ENCODE measurements around the gene HRH1.
"Not testable (repeated sequence)": the region's sequence is repeated elsewhere in the genome, so short reads cannot be mapped to it uniquely, and the experiment has no call there.

Gene HRH1

DNA sequence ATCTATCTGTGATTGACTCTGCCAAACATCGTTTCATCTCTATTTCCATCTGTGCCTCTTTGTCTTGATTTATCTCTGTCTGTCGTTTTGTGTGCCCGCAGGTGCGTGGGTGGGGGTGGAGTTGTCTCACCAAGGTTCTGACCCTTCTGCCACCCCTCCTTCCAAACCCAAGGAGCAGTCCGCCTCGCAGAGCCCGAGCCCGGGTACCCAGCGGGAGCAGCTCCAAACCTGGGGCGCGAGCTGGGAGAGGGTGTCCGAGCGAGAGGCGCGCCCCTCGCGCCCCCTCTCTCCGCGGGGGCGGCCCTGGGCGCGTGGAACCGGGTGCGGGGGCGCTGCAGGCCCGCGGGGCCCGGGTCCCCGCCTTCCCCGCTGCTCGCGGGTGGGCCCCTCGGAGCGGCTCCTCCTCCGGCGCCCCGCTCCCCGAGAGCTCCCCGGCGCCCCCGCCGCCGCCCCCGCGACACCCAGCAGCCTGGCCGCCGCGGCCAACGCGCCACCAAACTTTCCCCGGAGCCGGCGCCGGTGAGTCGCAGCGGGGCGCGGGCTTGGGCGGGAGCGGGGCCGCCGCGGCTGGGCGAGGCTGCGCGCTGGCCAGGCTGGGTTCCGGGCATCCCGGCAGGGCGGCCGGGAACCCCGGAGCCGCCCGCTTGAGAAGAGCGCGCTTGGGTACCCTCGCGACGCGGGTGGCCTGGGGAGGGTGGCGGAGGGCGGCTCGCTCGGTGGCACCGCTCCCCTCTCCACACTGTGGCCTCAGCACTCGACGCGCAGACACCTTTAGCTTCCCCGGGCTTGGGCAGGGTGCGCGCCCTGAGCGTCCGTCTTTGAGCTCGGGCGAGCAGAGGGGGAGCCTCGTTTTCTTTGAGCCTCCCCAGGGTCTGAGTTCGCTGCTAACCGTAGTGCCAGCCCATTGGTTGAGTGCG lies at the start of gene HRH1:
HRH1 (plus strand) TSS at position 458 of the 917 bp plus-strand sequence. CDS start 104,545 bp downstream, outside the sequence.
- H3K9ac ChIP-seq (ENCODE audit: low read length) = no peak within 1 kb of the TSS

GRCh38 chr3:11113316-11113715 lies 41.0 kb upstream of the HRH1 start:
- H3K4me2 ChIP-seq (ENCODE audit: low read depth, low read length); H2AFZ ChIP-seq (ENCODE audit: low read length); H3K4me1 ChIP-seq (ENCODE audit: low read length); H3K27me3 ChIP-seq (replicated peaks; ENCODE audit: insufficient read depth, low read length); H3K9ac ChIP-seq (ENCODE audit: low read length); DNase-seq; H3K9me3 ChIP-seq (replicated peaks; ENCODE audit: insufficient read depth, low read length); H3F3A ChIP-seq (ENCODE audit: insufficient read depth, low read length); H3K36me3 ChIP-seq (replicated peaks; ENCODE audit: insufficient read depth, low read length); H3K27ac ChIP-seq (ENCODE audit: low read length); H3K4me3 ChIP-seq (ENCODE audit: low read length); H4K20me1 ChIP-seq (ENCODE audit: insufficient read depth, low read length); H3K79me2 ChIP-seq (ENCODE audit: low read length); H3K9me2 ChIP-seq (replicated peaks; ENCODE audit: insufficient read depth, low read length): not testable (repeated sequence)

More for the DNA sequence above, at the start of gene HRH1:
- Histone ChIP-seq H4K20me1 (ENCODE audit: insufficient read depth, low read length) (no peaks in the 10 kb centered on the region), H3K4me1 (ENCODE audit: low read length) (no peaks in the 10 kb centered on the region), H3K4me2 (ENCODE audit: low read depth, low read length) (no peak within 1 kb of the TSS), H3K27ac (ENCODE audit: low read length) (no peak within 1 kb of the TSS), H3K4me3 (ENCODE audit: low read length) (no peak within 1 kb of the TSS), H2AFZ (ENCODE audit: low read length) (no peak within 1 kb of the TSS), H3K27me3 (replicated peaks; ENCODE audit: insufficient read depth, low read length) (no peaks in the 10 kb centered on the region; the same call in none of the 2 replicates), H3K36me3 (replicated peaks; ENCODE audit: insufficient read depth, low read length) (no peaks in the 10 kb centered on the region), H3K9me3 (replicated peaks; ENCODE audit: insufficient read depth, low read length) (no peaks in the 10 kb centered on the region), H3F3A (ENCODE audit: insufficient read depth, low read length) (no peaks in the 10 kb centered on the region), H3K79me2 (ENCODE audit: low read length) (no peaks in the 10 kb centered on the region), H3K9me2 (replicated peaks; ENCODE audit: insufficient read depth, low read length) (no peaks in the 10 kb centered on the region)
- DNase-seq = no peak
- TF ChIP-seq, protein P1, sequence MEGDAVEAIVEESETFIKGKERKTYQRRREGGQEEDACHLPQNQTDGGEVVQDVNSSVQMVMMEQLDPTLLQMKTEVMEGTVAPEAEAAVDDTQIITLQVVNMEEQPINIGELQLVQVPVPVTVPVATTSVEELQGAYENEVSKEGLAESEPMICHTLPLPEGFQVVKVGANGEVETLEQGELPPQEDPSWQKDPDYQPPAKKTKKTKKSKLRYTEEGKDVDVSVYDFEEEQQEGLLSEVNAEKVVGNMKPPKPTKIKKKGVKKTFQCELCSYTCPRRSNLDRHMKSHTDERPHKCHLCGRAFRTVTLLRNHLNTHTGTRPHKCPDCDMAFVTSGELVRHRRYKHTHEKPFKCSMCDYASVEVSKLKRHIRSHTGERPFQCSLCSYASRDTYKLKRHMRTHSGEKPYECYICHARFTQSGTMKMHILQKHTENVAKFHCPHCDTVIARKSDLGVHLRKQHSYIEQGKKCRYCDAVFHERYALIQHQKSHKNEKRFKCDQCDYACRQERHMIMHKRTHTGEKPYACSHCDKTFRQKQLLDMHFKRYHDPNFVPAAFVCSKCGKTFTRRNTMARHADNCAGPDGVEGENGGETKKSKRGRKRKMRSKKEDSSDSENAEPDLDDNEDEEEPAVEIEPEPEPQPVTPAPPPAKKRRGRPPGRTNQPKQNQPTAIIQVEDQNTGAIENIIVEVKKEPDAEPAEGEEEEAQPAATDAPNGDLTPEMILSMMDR (IDR thresholded peaks at IDR 0.05; ENCODE audit: low read length) = no peak
- TF ChIP-seq EZH2 (optimal IDR thresholded peaks at IDR 0.05; ENCODE audit: low read depth, low read length) (no peak), EZH2phosphoT487 (IDR thresholded peaks at IDR 0.05; ENCODE audit: low read length) (no peak)

DNA sequence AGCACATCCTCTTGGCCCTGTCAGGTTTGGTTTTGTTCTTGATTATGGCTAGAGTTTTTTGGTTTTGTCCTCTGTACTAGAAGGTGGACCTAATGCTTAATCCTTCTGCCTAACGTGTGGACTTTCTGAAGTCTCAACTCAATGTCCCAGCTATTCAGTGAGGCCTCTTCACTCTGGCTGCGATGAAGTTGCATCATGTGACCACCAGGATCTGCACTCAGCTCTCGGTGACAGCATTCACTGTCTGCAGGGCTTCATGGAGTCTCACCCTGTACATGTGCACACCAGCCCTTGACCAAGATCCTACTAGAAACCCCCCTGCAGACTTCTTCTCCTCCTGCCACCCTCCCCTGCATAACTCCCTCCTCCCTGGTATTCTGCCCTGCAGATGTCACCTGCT lies 38.7 kb upstream of the HRH1 start:
- Histone ChIP-seq H3K27me3 (replicated peaks; ENCODE audit: insufficient read depth, low read length) (no peaks in the 10 kb centered on the region; the same call in 1 of the 2 replicates), H3K36me3 (replicated peaks; ENCODE audit: insufficient read depth, low read length) (no peaks in the 10 kb centered on the region), H2AFZ (ENCODE audit: low read length) (no peak overlapping the region), H3K79me2 (ENCODE audit: low read length) (no peaks in the 10 kb centered on the region), H3K4me1 (ENCODE audit: low read length) (no peaks in the 10 kb centered on the region), H3K9me2 (replicated peaks; ENCODE audit: insufficient read depth, low read length) (no peaks in the 10 kb centered on the region), H3K4me3 (ENCODE audit: low read length) (no peak overlapping the region), H3K27ac (ENCODE audit: low read length) (no peak overlapping the region), H3F3A (ENCODE audit: insufficient read depth, low read length) (no peaks in the 10 kb centered on the region), H3K4me2 (ENCODE audit: low read depth, low read length) (no peak overlapping the region), H4K20me1 (ENCODE audit: insufficient read depth, low read length) (no peaks in the 10 kb centered on the region), H3K9ac (ENCODE audit: low read length) (no peak overlapping the region), H3K9me3 (replicated peaks; ENCODE audit: insufficient read depth, low read length) (no peaks in the 10 kb centered on the region; the same call in 1 of the 2 replicates)
- no peak for DNase-seq
- TF ChIP-seq, protein P1 (IDR thresholded peaks at IDR 0.05; ENCODE audit: low read length) = no peak
- no peak for TF ChIP-seq EZH2phosphoT487 (IDR thresholded peaks at IDR 0.05; ENCODE audit: low read length)

Data from MM.1S (cell line).